ENCODE measurements around the gene A1CF. TPM values are rescaled to one million over a fixed set of nuclear protein-coding genes. Genes with fewer than 3 reads are reported as not detected.
"Not testable (repeated sequence)": the region's sequence is repeated elsewhere in the genome, so short reads cannot be mapped to it uniquely, and the experiment has no call there.

A1CF gene
- total and polyA plus RNA-seq, 3 donors from 2014 or later: 0.12 TPM; not detected in 2

GRCh38 chr10:50909334-50910014 lies 24.0 kb upstream of the A1CF start:
- Histone ChIP-seq H3K4me3 (no peak overlapping the region), H3K4me1 (no peaks in the 10 kb centered on the region), H3K27me3 (no peaks in the 10 kb centered on the region), H3K36me3 (ENCODE audit: low read depth, missing control alignments) (no peaks in the 10 kb centered on the region), H3K27ac (no peak overlapping the region), H3K9me3 (no peaks in the 10 kb centered on the region)
- WGBS, 2 donors: 82 to 87% methylated on average over 7 of the region's 7 CpGs
- intact Hi-C loops (cut with DNase I; ENCODE audit: low total_unique reads): no loop called here
- no peak for DNase-seq
- no peak for TF ChIP-seq POLR2A (IDR thresholded peaks at IDR 0.05)
- TF ChIP-seq CTCF (IDR thresholded peaks at IDR 0.05): no peak

GRCh38 chr10:50908366-50908765 lies 22.9 kb upstream of the A1CF start:
- Histone ChIP-seq H3K27me3 (no peaks in the 10 kb centered on the region), H3K36me3 (ENCODE audit: low read depth, missing control alignments) (no peaks in the 10 kb centered on the region), H3K9me3 (no peaks in the 10 kb centered on the region), H3K4me1 (no peaks in the 10 kb centered on the region), H3K27ac (no peak overlapping the region), H3K4me3 (no peak overlapping the region)
- DNase-seq: no peak
- intact Hi-C loops (cut with DNase I; ENCODE audit: low total_unique reads): no loop called here
- WGBS, 2 donors: 88 to 93% methylated on average over 4 of the region's 4 CpGs
- TF ChIP-seq POLR2A (IDR thresholded peaks at IDR 0.05) (no peak), CTCF (IDR thresholded peaks at IDR 0.05) (no peak)

- intact Hi-C loops (cut with DNase I; ENCODE audit: low total_unique reads); H3K4me3 ChIP-seq; H3K9me3 ChIP-seq; H3K27me3 ChIP-seq; H3K4me1 ChIP-seq; H3K36me3 ChIP-seq (ENCODE audit: low read depth, missing control alignments); H3K27ac ChIP-seq; DNase-seq: not testable (repeated sequence)
- whole genome bisulfite sequencing, 2 donors: 70 to 72% methylated on average over 15 of the region's 15 CpGs
Measured at GRCh38 chr10:50905797-50906196, 20.4 kb upstream of the A1CF start.

- Histone ChIP-seq H3K9me3 (no peaks in the 10 kb centered on the region), H3K36me3 (ENCODE audit: low read depth, missing control alignments) (no peaks in the 10 kb centered on the region), H3K4me1 (no peaks in the 10 kb centered on the region), H3K27me3 (no peaks in the 10 kb centered on the region), H3K27ac (no peak overlapping the region), H3K4me3 (no peak overlapping the region)
- DNase-seq: no peak
- TF ChIP-seq POLR2A (IDR thresholded peaks at IDR 0.05): no peak
- TF ChIP-seq CTCF (IDR thresholded peaks at IDR 0.05): no peak
- intact Hi-C loops (cut with DNase I; ENCODE audit: low total_unique reads): no loop called here
Measured at GRCh38 chr10:50896721-50897120, 11.3 kb upstream of the A1CF start.

- no peak for TF ChIP-seq CTCF (IDR thresholded peaks at IDR 0.05)
- TF ChIP-seq POLR2A (IDR thresholded peaks at IDR 0.05): no peak
- DNase-seq: no peak
- intact Hi-C loops (cut with DNase I; ENCODE audit: low total_unique reads): no loop called here
Measured at GRCh38 chr10:50894312-50894711, 8.9 kb upstream of the A1CF start.

More at GRCh38 chr10:50894312-50894711, 8.9 kb upstream of the A1CF start:
- Histone ChIP-seq H3K4me3 (no peak overlapping the region), H3K36me3 (ENCODE audit: low read depth, missing control alignments) (no peaks in the 10 kb centered on the region), H3K4me1 (no peaks in the 10 kb centered on the region), H3K9me3 (no peaks in the 10 kb centered on the region), H3K27ac (no peak overlapping the region), H3K27me3 (no peaks in the 10 kb centered on the region)
